HepG2 (cell line): ENCODE results near the gene FAM20A. TPM values are rescaled to one million over a fixed set of nuclear protein-coding genes. Genes with fewer than 3 reads are reported as not detected.

Experiments
- AKAP8 ChIP-seq: sonication (generic); formaldehyde crosslinking; IDR thresholded peaks from 2 replicates; pipeline ENCODE4 v1.5.1; 2020; ENCODE audit warnings: mild to moderate bottlenecking, missing genetic modification reagents
- CTCF ChIP-seq: sonication (generic); formaldehyde crosslinking; IDR thresholded peaks from 2 replicates; pipeline ENCODE4 v1.5.0; 2020; ENCODE audit warnings: mild to moderate bottlenecking, missing genetic modification reagents, moderate library complexity
- KDM5B ChIP-seq: sonication (generic); formaldehyde crosslinking; IDR thresholded peaks from 2 replicates; pipeline ENCODE4 v1.4.0; 2020; ENCODE audit warnings: missing genetic modification reagents, mild to moderate bottlenecking, borderline replicate concordance
- PATZ1 ChIP-seq: sonication (generic); formaldehyde crosslinking; IDR thresholded peaks from 2 replicates; pipeline ENCODE4 v1.4.0; 2020; ENCODE audit warnings: missing genetic modification reagents
- SIN3B ChIP-seq: fragments of 150-350 bp; IDR thresholded peaks from 2 replicates; pipeline ENCODE4 v1.6.1; 2014; ENCODE audit warnings: low read length
- ZBTB34 ChIP-seq: sonication (generic); formaldehyde crosslinking; IDR thresholded peaks from 2 replicates; pipeline ENCODE4 v1.8.0; 2022; ENCODE audit warnings: mild to moderate bottlenecking, missing genetic modification reagents
- ZBTB39 ChIP-seq: sonication (generic); formaldehyde crosslinking; IDR thresholded peaks from 2 replicates; pipeline ENCODE4 v1.5.0; 2020; ENCODE audit warnings: missing genetic modification reagents
- ZNF432 ChIP-seq: sonication (generic); formaldehyde crosslinking; IDR thresholded peaks from 2 replicates; pipeline ENCODE4 v1.5.0; 2020; ENCODE audit warnings: missing genetic modification reagents, mild to moderate bottlenecking, borderline replicate concordance
- ZNF513 ChIP-seq: sonication (generic); formaldehyde crosslinking; conservative IDR thresholded peaks from 2 replicates; pipeline ENCODE4 v1.5.0; 2020; ENCODE audit warnings: missing genetic modification reagents
- ZNF607 ChIP-seq: sonication (generic); formaldehyde crosslinking; IDR thresholded peaks from 2 replicates; pipeline ENCODE4 v1.5.1; 2020; ENCODE audit warnings: missing genetic modification reagents, mild to moderate bottlenecking, borderline replicate concordance
- ZNF772 ChIP-seq: sonication (generic); formaldehyde crosslinking; IDR thresholded peaks from 2 replicates; pipeline ENCODE4 v1.5.0; 2020; ENCODE audit warnings: mild to moderate bottlenecking, missing genetic modification reagents
- ZNF850 ChIP-seq: sonication (generic); formaldehyde crosslinking; conservative IDR thresholded peaks from 2 replicates; pipeline ENCODE4 v1.9.0; 2021; ENCODE audit warnings: mild to moderate bottlenecking, missing genetic modification reagents
- polyA plus RNA-seq, 8 experiments: library from polyadenylated mRNA; depleted of rRNA in 3 of 8; stranded (reverse) in 7 of 8; unstranded in 1 of 8; fragments of >200 nt; fragmentation: Illumina TruSeq in 4 of 8; extraction: Trizol in 4 of 8; gene quantifications; 2 replicates each; pipeline versions ENCODE4 v1.2.1 to v1.2.3, GENCODE V29; 2011 to 2016; ENCODE audit warnings: low read depth in 4 of 8, missing spikeins in 1 of 8, mixed read lengths in 1 of 8; ENCODE audit not compliant: insufficient read depth in 1 of 8
- total RNA-seq, 5 experiments: library from RNA; depleted of rRNA; stranded (reverse); fragments of >200 nt; fragmentation: Illumina TruSeq; extraction: Trizol; gene quantifications; 2 replicates each; pipeline ENCODE4 v1.2.3, GENCODE V29; 2016; ENCODE audit warnings: low read depth in 1 of 5

The FAM20A gene
- total and polyA plus RNA-seq, 2 of the 13 experiments (the other 11 are each of a cell fraction or from before 2014, with no cell fraction given) = 9.3 to 20.7 TPM

GRCh38 chr17:68512247-68512959 lies 88.8 kb downstream of the FAM20A start, which contains the start of gene PRKAR1A (continued):
- TF ChIP-seq ZNF513 (CRISPR knock-in tag) (no peak), PATZ1 (CRISPR knock-in tag) (peak; percentile 97), AKAP8 (CRISPR knock-in tag) (peak; percentile 81), ZNF607 (CRISPR knock-in tag) (no peak), KDM5B (CRISPR knock-in tag) (peak; percentile 77; the same call in 1 of the 2 replicates), ZNF772 (CRISPR knock-in tag) (no peak; the same call in none of the 2 replicates), SIN3B (peak; percentile 64; the same call in 1 of the 2 replicates), ZNF850 (CRISPR knock-in tag) (no peak), ZNF432 (no peak), ZBTB34 (CRISPR knock-in tag) (no peak), ZBTB39 (CRISPR knock-in tag) (peak; percentile 82; the same call in 1 of the 2 replicates), CTCF (CRISPR knock-in tag) (peak; percentile 4; the same call in 1 of the 2 replicates)
